Caco-2 (cell line): ENCODE measurements around the gene WDR45. TPM values are rescaled to one million over a fixed set of nuclear protein-coding genes. Genes with fewer than 3 reads are reported as not detected.

Experiments
- BruUV-seq: library from RNA; stranded (reverse); fragments of 400-500 nt; replicated peaks from 2 replicates; lab custom pipeline; 2021; lab: Mats Ljungman, UMichigan
- CTCF ChIA-PET: fragments of 300-600 bp; sonication (Branson Sonifier 250); formaldehyde crosslinking; loops from one replicate; lab custom pipeline; 2022; ENCODE audit warnings: antibody characterized with exemption; lab: Charles Lee
- POLR2A ChIA-PET: fragments of 300-600 bp; sonication (Branson Sonifier 250); formaldehyde crosslinking; loops from one replicate; lab custom pipeline; 2022; ENCODE audit warnings: antibody characterized with exemption; lab: Charles Lee
- DNase-seq, 2 experiments: peaks; one replicate each; pipeline versions ENCODE4 v3.0.0 to v3.0.0-alpha.2; 2020 to 2022
- H3K27me3 ChIP-seq: replicated peaks from 2 replicates; pipeline ENCODE4 v1.6.0; 2011; ENCODE audit warnings: low read length; ENCODE audit not compliant: control insufficient read depth, insufficient read depth
- H3K36me3 ChIP-seq: 2 replicates; pipeline ENCODE4 v1.5.1; 2011; ENCODE audit warnings: low read length; ENCODE audit not compliant: control insufficient read depth, insufficient read depth
- H3K4me1 ChIP-seq: fragments of 250-450 bp; sonication (Bioruptor Pico); 2 replicates; pipeline ENCODE4 v1.5.1; 2020; ENCODE audit warnings: mild to moderate bottlenecking
- H3K4me3 ChIP-seq: 2 replicates; pipeline ENCODE4 v1.5.1; 2011; ENCODE audit warnings: low read depth, mild to moderate bottlenecking, control low read depth, low read length
- H3K9me3 ChIP-seq: fragments of 250-450 bp; sonication (Bioruptor Pico); 2 replicates; pipeline ENCODE4 v1.5.1; 2020; ENCODE audit warnings: mild to moderate bottlenecking, moderate library complexity
- H3K27ac Mint-ChIP-seq: one replicate; pipeline ENCODE4 v1.8.0; 2022; ENCODE audit warnings: mixed read lengths; ENCODE audit not compliant: unreplicated experiment
- H3K27me3 Mint-ChIP-seq: one replicate; pipeline ENCODE4 v1.8.0; 2022; ENCODE audit warnings: mixed read lengths; ENCODE audit not compliant: insufficient read depth, unreplicated experiment
- H3K36me3 Mint-ChIP-seq: one replicate; pipeline ENCODE4 v1.8.0; 2022; ENCODE audit warnings: mild to moderate bottlenecking, mixed read lengths; ENCODE audit not compliant: insufficient read depth, unreplicated experiment
- H3K4me1 Mint-ChIP-seq: one replicate; pipeline ENCODE4 v1.8.0; 2022; ENCODE audit warnings: low read depth, mixed read lengths; ENCODE audit not compliant: unreplicated experiment
- H3K4me3 Mint-ChIP-seq: one replicate; pipeline ENCODE4 v1.8.0; 2022; ENCODE audit warnings: mild to moderate bottlenecking, moderate library complexity, mixed read lengths; ENCODE audit not compliant: unreplicated experiment
- H3K9me3 Mint-ChIP-seq: one replicate; pipeline ENCODE4 v1.8.0; 2022; ENCODE audit warnings: mixed read lengths; ENCODE audit not compliant: unreplicated experiment
- intact Hi-C: fragments of 100-400 bp; cut with micrococcal nuclease; formaldehyde crosslinking; loops from one replicate; pipeline ENCODE4 v1.10.0; 2022; ENCODE audit not compliant: unreplicated experiment
- total RNA-seq: library from RNA; stranded (reverse); gene quantifications from 2 replicates; pipeline ENCODE4 v1.2.3, GENCODE V29; 2022
- TF ChIP-seq, protein P1 (sequence below), 2 experiments: fragments of 200-600 bp in 1 of 2; IDR thresholded peaks; 1 replicate in 1 of 2; 2 replicates in 1 of 2; pipeline versions ENCODE4 v1.5.1 to v1.8.0; 2011 to 2022; ENCODE audit warnings: antibody characterized with exemption in 1 of 2, control low read depth in 1 of 2, inconsistent platforms in 1 of 2, low read depth in 1 of 2, low read length in 1 of 2, mild to moderate bottlenecking in 1 of 2, moderate library complexity in 1 of 2; ENCODE audit not compliant: insufficient read depth in 1 of 2, severe bottlenecking in 1 of 2, unreplicated experiment in 1 of 2

WDR45 gene
- total RNA-seq, 1 experiment from 2014 or later, result 28.6 TPM

- Mint-ChIP-seq H3K4me3 (no peak overlapping the region), H3K36me3 (no peaks in the 10 kb centered on the region), H3K9me3 (no peaks in the 10 kb centered on the region), H3K27me3 (no peaks in the 10 kb centered on the region), H3K4me1 (no peaks in the 10 kb centered on the region), H3K27ac (no peak overlapping the region)
- ChIA-PET CTCF (interaction anchor here (1.0 kb wide), 1 partner anchor 11 kb away, joined by 4 read pairs; no protein-coding TSS in a partner anchor), POLR2A (interaction anchor here (0.7 kb wide), 1 partner anchor 10 kb away, joined by 5 read pairs; the partner anchor contains the start of gene WDR45)
- DNase-seq, result no peak
- no peaks in the 10 kb centered on the region; the same call in 1 of the 2 replicates for H3K4me1 ChIP-seq
- H3K27me3 ChIP-seq, result no peaks in the 10 kb centered on the region
- intact Hi-C loops, result no loop called here
- no TSS peak for BruUV-seq
- no peaks in the 10 kb centered on the region for H3K9me3 ChIP-seq
- H3K4me3 ChIP-seq, result no peak overlapping the region
- TF ChIP-seq, protein P1, sequence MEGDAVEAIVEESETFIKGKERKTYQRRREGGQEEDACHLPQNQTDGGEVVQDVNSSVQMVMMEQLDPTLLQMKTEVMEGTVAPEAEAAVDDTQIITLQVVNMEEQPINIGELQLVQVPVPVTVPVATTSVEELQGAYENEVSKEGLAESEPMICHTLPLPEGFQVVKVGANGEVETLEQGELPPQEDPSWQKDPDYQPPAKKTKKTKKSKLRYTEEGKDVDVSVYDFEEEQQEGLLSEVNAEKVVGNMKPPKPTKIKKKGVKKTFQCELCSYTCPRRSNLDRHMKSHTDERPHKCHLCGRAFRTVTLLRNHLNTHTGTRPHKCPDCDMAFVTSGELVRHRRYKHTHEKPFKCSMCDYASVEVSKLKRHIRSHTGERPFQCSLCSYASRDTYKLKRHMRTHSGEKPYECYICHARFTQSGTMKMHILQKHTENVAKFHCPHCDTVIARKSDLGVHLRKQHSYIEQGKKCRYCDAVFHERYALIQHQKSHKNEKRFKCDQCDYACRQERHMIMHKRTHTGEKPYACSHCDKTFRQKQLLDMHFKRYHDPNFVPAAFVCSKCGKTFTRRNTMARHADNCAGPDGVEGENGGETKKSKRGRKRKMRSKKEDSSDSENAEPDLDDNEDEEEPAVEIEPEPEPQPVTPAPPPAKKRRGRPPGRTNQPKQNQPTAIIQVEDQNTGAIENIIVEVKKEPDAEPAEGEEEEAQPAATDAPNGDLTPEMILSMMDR (IDR thresholded peaks at IDR 0.05; ENCODE audit: insufficient read depth in 1 of 2, low read depth in 1 of 2, low read length in 1 of 2, severe bottlenecking in 1 of 2, unreplicated experiment in 1 of 2), result no peak
- no peaks in the 10 kb centered on the region for H3K36me3 ChIP-seq
Measured at GRCh38 chrX:49089553-49089952, 9.9 kb upstream of the WDR45 start.

DNA sequence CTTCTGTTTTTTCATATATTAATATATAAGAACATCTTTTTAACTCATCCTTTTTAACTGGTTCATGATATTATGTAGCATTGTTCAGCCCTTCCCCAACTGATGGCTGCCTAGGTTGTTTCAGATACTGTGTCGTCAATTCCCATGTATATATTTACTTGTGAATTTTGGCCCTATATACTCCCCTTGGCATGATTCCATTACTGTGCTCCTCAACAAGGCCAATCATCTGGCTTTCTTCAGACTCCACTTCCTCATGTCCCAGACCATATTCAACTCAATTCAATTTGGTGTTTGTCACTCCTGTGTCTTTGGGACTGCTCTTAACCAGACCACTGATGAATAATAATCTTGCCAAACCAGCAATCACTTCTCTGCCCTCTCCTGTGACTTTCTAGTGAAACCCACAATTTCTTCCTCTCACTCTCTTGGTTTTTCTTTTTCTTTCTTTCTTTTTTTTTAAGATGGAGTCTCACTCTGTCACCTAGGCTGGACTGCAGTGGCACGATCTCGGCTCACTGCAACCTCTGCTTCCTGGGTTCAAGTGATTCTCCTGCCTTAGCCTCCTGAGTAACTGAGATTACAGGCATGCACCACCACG, 2.7 kb upstream of the WDR45 start:
- BruUV-seq, result no TSS peak
- Mint-ChIP-seq H3K9me3 (no peaks in the 10 kb centered on the region), H3K36me3 (no peaks in the 10 kb centered on the region), H3K4me3 (no peak overlapping the region), H3K27me3 (no peaks in the 10 kb centered on the region), H3K4me1 (peaks cover 6% of the 10 kb centered on the region), H3K27ac (no peak overlapping the region)
- Histone ChIP-seq H3K27me3 (no peaks in the 10 kb centered on the region), H3K4me1 (no peaks in the 10 kb centered on the region), H3K36me3 (no peaks in the 10 kb centered on the region), H3K4me3 (no peak overlapping the region), H3K9me3 (no peaks in the 10 kb centered on the region)
- intact Hi-C loops, result no loop called here
- ChIA-PET POLR2A (no interaction called here), CTCF (no interaction called here)
- no peak for DNase-seq
- TF ChIP-seq, protein P1 (IDR thresholded peaks at IDR 0.05; ENCODE audit: insufficient read depth in 1 of 2, low read depth in 1 of 2, low read length in 1 of 2, severe bottlenecking in 1 of 2, unreplicated experiment in 1 of 2), result no peak

DNA sequence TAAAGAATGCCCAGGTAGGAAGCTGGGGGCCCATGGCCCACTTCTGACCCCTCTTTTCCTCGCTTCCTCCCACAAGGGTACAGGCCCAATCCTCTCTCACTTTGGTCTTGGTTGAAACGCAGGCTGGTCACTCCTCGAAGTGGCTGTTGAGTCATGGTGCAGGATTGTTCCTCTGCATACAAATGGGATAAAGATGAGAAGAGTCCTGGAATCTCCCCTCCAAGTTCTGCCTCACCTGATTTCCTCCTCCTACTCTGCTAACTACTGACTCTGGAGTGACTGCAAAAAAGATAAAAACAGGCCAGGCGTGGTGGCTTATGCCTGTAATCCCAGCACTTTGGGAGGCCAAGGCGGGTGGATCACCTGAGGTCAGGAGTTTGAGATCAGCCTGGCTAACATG, 1.7 kb downstream of the WDR45 start:
- H3K27me3 Mint-ChIP-seq, result no peaks in the 10 kb centered on the region
- Histone ChIP-seq H3K4me3 (no peak overlapping the region), H3K9me3 (no peaks in the 10 kb centered on the region), H3K27me3 (no peaks in the 10 kb centered on the region), H3K4me1 (no peaks in the 10 kb centered on the region), H3K36me3 (no peaks in the 10 kb centered on the region)
- TF ChIP-seq, protein P1 (IDR thresholded peaks at IDR 0.05; ENCODE audit: insufficient read depth in 1 of 2, low read depth in 1 of 2, low read length in 1 of 2, severe bottlenecking in 1 of 2, unreplicated experiment in 1 of 2), result no peak
- intact Hi-C loops, result no loop called here
- H3K4me1 Mint-ChIP-seq, result peaks cover 12% of the 10 kb centered on the region
- H3K27ac Mint-ChIP-seq, result no peak overlapping the region
- no peaks in the 10 kb centered on the region for H3K9me3 Mint-ChIP-seq
- no TSS peak for BruUV-seq
- no peak for DNase-seq
- no peak overlapping the region for H3K4me3 Mint-ChIP-seq
- POLR2A ChIA-PET, result no interaction called here
- CTCF ChIA-PET, result no interaction called here
- H3K36me3 Mint-ChIP-seq, result peaks cover 12% of the 10 kb centered on the region
